DND-41 (cell line): ENCODE data around the gene MAB21L2.

Experiments
- CTCF ChIP-seq: IDR thresholded peaks from 2 replicates; pipeline ENCODE4 v1.5.1; 2012; ENCODE audit warnings: borderline replicate concordance, low read length, moderate library complexity, mild to moderate bottlenecking; ENCODE audit not compliant: poor library complexity, severe bottlenecking; ENCODE audit errors: extremely low read depth
- EZH2 ChIP-seq: IDR thresholded peaks from 3 replicates; pipeline ENCODE4 v1.6.1; 2012; ENCODE audit warnings: borderline replicate concordance, low read depth, mild to moderate bottlenecking, moderate library complexity, low read length, inconsistent platforms; ENCODE audit not compliant: severe bottlenecking

GRCh38 chr4:150577796-150578195 is 4.2 kb upstream of the MAB21L2 start:
- no peak for TF ChIP-seq CTCF
- TF ChIP-seq EZH2, result no peak
